HG03039 (cell line): ENCODE measurements around the gene PXDN.
"Not testable (repeated sequence)": the region's sequence is repeated elsewhere in the genome, so short reads cannot be mapped to it uniquely, and the experiment has no call there.

Experiments used
- ATAC-seq: cut with Tn5 transposase; IDR thresholded peaks from one replicate; pipeline ENCODE4 v1.9.1; 2021; ENCODE audit warnings: mild to moderate bottlenecking, moderate library complexity; ENCODE audit not compliant: unreplicated experiment

PXDN gene

GRCh38 chr2:1777781-1778180 lies 33.5 kb upstream of the PXDN start:
- ATAC-seq = no peak

- no peak for ATAC-seq
Measured at GRCh38 chr2:1777156-1777555, 32.8 kb upstream of the PXDN start.

GRCh38 chr2:1775511-1776035 lies 31.3 kb upstream of the PXDN start:
- no peak for ATAC-seq

GRCh38 chr2:1774929-1775328 lies 30.6 kb upstream of the PXDN start:
- no peak for ATAC-seq

GRCh38 chr2:1773883-1774282 lies 29.6 kb upstream of the PXDN start:
- no peak for ATAC-seq

GRCh38 chr2:1772471-1773267 lies 28.4 kb upstream of the PXDN start:
- no peak for ATAC-seq

GRCh38 chr2:1771626-1772280 lies 27.4 kb upstream of the PXDN start:
- no peak for ATAC-seq

- ATAC-seq = no peak
Measured at GRCh38 chr2:1770566-1771380, 26.5 kb upstream of the PXDN start.

GRCh38 chr2:1769703-1770422 lies 25.5 kb upstream of the PXDN start:
- peak; percentile 58 for ATAC-seq

GRCh38 chr2:1767939-1768691 lies 23.8 kb upstream of the PXDN start:
- ATAC-seq = no peak

GRCh38 chr2:1766851-1767811 lies 22.8 kb upstream of the PXDN start:
- ATAC-seq = no peak

- ATAC-seq = no peak
Measured at GRCh38 chr2:1766425-1766824, 22.1 kb upstream of the PXDN start.

GRCh38 chr2:1765201-1765600 lies 20.9 kb upstream of the PXDN start:
- ATAC-seq = not testable (repeated sequence)

GRCh38 chr2:1759611-1759930 lies 15.3 kb upstream of the PXDN start:
- ATAC-seq = no peak

- ATAC-seq = no peak
Measured at GRCh38 chr2:1758774-1759610, 14.7 kb upstream of the PXDN start.

- no peak for ATAC-seq
Measured at GRCh38 chr2:1758171-1758570, 13.9 kb upstream of the PXDN start.

GRCh38 chr2:1757567-1757966 lies 13.3 kb upstream of the PXDN start:
- no peak for ATAC-seq

GRCh38 chr2:1757146-1757545 lies 12.8 kb upstream of the PXDN start:
- not testable (repeated sequence) for ATAC-seq
